Dendritic cell treated with granulocyte-macrophage colony-stimulating factor and Interleukin-4, amounts not matched to agents 40 ng/mL and 50 ng/mL, for 4 days (primary cell): Measurements from ENCODE around the gene SYCP2L.
"Not testable (repeated sequence)": the region's sequence is repeated elsewhere in the genome, so short reads cannot be mapped to it uniquely, and the experiment has no call there.

Experiments used
- H3K27ac Mint-ChIP-seq: one replicate; pipeline ENCODE4 v1.8.0; 2022; ENCODE audit warnings: mild to moderate bottlenecking, mixed read lengths
- H3K27me3 Mint-ChIP-seq: one replicate; pipeline ENCODE4 v1.8.0; 2022; ENCODE audit warnings: mild to moderate bottlenecking, mixed read lengths
- H3K36me3 Mint-ChIP-seq: one replicate; pipeline ENCODE4 v1.8.0; 2022; ENCODE audit warnings: low read depth, mixed read lengths
- H3K4me1 Mint-ChIP-seq: one replicate; pipeline ENCODE4 v1.8.0; 2022; ENCODE audit warnings: low read depth, mixed read lengths
- H3K4me3 Mint-ChIP-seq: one replicate; pipeline ENCODE4 v1.8.0; 2022; ENCODE audit warnings: mild to moderate bottlenecking, moderate library complexity, mixed read lengths
- H3K9me3 Mint-ChIP-seq: one replicate; pipeline ENCODE4 v1.8.0; 2022; ENCODE audit warnings: mixed read lengths
- intact Hi-C: fragments of 100-400 bp; cut with micrococcal nuclease; formaldehyde crosslinking; loops from one replicate; pipeline ENCODE4 v1.15.0; 2022

Gene SYCP2L

GRCh38 chr6:10979603-10980002 lies 92.8 kb downstream of the SYCP2L start:
- Mint-ChIP-seq H3K36me3 (no peaks in the 10 kb centered on the region), H3K4me1 (no peaks in the 10 kb centered on the region), H3K9me3 (no peaks in the 10 kb centered on the region), H3K27me3 (peaks cover 10% of the 10 kb centered on the region), H3K27ac (no peak overlapping the region), H3K4me3 (no peak overlapping the region)
- intact Hi-C loops = no loop called here

GRCh38 chr6:10981409-10981808 lies 94.6 kb downstream of the SYCP2L start:
- H3K4me3 Mint-ChIP-seq = no peak overlapping the region
- H3K27ac Mint-ChIP-seq = no peak overlapping the region
- H3K36me3 Mint-ChIP-seq = no peaks in the 10 kb centered on the region
- peaks cover 10% of the 10 kb centered on the region for H3K27me3 Mint-ChIP-seq
- intact Hi-C loops = no loop called here
- no peaks in the 10 kb centered on the region for H3K4me1 Mint-ChIP-seq
- H3K9me3 Mint-ChIP-seq = no peaks in the 10 kb centered on the region

DNA sequence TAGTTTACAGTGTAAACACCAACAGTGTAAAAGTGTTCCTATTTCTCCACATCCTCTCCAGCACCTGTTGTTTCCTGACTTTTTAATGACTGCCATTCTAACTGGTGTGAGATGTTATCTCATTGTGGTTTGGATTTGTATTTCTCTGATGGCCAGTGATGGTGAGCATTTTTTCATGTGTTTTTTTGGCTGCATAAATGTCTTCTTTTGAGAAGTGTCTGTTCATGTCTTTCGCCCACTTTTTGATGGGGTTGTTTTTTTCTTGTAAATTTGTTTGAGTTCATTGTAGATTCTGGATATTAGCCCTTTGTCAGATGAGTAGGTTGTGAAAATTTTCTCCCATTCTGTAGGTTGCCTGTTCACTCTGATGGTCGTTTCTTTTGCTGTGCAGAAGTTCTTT lies 98.1 kb downstream of the SYCP2L start:
- H3K4me3 Mint-ChIP-seq = not testable (repeated sequence)

DNA sequence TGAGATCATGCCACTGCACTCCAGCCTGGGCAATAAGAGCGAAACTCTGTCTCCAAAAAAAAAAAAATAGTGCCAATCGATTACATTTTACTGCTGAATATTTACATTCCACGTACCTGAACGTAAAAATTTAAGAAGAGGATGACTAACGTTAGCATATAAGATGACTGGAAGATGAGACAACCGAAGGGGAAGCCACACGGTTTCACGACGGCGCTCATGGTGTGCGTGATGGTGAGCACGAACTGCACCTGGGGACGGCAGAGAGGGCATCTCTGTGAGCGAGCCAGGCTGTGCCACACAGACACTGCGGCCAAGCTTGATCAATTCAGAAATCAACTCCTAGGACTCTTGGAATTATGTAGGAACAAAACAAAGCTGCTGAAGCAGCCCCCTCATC lies 102.7 kb downstream of the SYCP2L start:
- no peaks in the 10 kb centered on the region for H3K9me3 Mint-ChIP-seq
- no peaks in the 10 kb centered on the region for H3K36me3 Mint-ChIP-seq
- peaks cover 7% of the 10 kb centered on the region for H3K27me3 Mint-ChIP-seq
- intact Hi-C loops = no loop called here
- H3K4me1 Mint-ChIP-seq = no peaks in the 10 kb centered on the region
- H3K27ac Mint-ChIP-seq = no peak overlapping the region
- H3K4me3 Mint-ChIP-seq = no peak overlapping the region

More for the DNA sequence above, 98.1 kb downstream of the SYCP2L start:
- H3K4me1 Mint-ChIP-seq, intact Hi-C loops, H3K36me3 Mint-ChIP-seq, H3K27ac Mint-ChIP-seq, H3K9me3 Mint-ChIP-seq: not testable (repeated sequence)
- peaks cover 13% of the 10 kb centered on the region for H3K27me3 Mint-ChIP-seq

GRCh38 chr6:10991115-10991514 lies 104.3 kb downstream of the SYCP2L start:
- Mint-ChIP-seq H3K27ac (no peak overlapping the region), H3K4me3 (no peak overlapping the region), H3K4me1 (no peaks in the 10 kb centered on the region), H3K36me3 (no peaks in the 10 kb centered on the region), H3K9me3 (no peaks in the 10 kb centered on the region), H3K27me3 (peaks cover 7% of the 10 kb centered on the region)
- intact Hi-C loops = no loop called here

DNA sequence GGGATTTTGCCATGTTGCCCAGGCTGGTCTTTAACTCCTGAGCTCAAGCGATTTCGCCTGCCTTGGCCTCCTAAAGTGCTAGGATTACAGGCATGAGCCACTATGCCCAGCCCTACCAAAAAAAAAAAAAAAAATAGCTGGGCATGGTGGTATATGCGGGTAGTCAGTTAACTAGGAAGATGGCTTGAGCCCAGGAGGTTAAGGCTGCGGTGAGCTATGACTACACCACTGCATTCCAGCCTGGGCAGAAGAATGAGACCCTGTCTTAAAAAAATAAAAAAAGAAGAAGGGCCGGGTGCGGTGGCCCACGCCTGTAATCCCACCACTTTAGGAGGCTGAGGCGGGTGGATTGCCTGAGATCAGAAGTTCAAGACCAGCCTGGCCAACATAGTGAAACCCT lies 107.0 kb downstream of the SYCP2L start:
- intact Hi-C loops = no loop called here
- Mint-ChIP-seq H3K4me1 (no peaks in the 10 kb centered on the region), H3K4me3 (no peak overlapping the region), H3K27ac (no peak overlapping the region), H3K27me3 (peaks cover 2% of the 10 kb centered on the region), H3K36me3 (no peaks in the 10 kb centered on the region), H3K9me3 (no peaks in the 10 kb centered on the region)

- intact Hi-C loops = no loop called here
- H3K9me3 Mint-ChIP-seq = no peaks in the 10 kb centered on the region
- no peaks in the 10 kb centered on the region for H3K4me1 Mint-ChIP-seq
- H3K27ac Mint-ChIP-seq = no peak overlapping the region
- H3K4me3 Mint-ChIP-seq = no peak overlapping the region
- H3K27me3 Mint-ChIP-seq = peaks cover 9% of the 10 kb centered on the region
- H3K36me3 Mint-ChIP-seq = no peaks in the 10 kb centered on the region
These were observed 108.4 kb downstream of the SYCP2L start for GRCh38 chr6:10995114-10995707.

DNA sequence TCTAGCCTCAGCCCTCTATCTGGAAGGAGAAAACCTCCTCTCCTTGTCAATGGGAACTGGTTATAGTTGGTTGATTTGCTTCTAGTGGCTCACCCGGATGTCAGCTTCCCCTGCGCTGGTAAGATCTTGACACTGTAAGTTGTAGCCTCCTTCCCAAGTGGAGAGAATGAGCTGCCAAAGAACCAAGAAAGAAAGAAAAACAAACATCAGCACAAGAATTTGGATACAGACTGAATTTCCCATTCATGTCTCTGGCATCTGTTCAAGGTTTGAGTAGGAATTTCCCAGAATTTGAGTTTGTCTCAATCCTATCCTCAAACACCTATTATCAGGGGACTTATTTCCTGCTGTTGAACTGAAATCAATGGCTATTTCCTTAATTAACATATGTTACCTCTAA lies 113.1 kb downstream of the SYCP2L start:
- Mint-ChIP-seq H3K36me3 (no peaks in the 10 kb centered on the region), H3K27ac (no peak overlapping the region), H3K9me3 (no peaks in the 10 kb centered on the region), H3K4me1 (no peaks in the 10 kb centered on the region), H3K27me3 (peaks cover 19% of the 10 kb centered on the region), H3K4me3 (no peak overlapping the region)
- intact Hi-C loops = no loop called here

DNA sequence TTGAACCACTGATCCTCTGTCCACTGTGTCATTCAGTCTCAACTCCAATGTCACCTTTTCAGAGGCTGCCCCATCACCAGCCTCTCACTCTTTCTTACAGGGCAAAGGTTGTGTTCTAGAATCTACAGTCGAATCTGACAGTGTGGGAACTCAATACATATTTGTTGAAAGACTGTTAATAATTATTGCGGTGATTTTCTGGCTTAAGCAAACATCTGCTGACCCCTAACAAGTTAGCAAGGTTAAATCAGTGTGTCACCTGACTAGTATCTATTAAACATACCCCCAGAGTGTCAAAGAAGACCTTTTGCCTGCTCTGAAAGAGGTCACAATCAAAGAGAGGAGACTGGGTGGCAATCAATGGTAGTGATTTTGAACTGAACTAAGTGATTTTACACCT lies 115.3 kb downstream of the SYCP2L start:
- Mint-ChIP-seq H3K36me3 (no peaks in the 10 kb centered on the region), H3K9me3 (no peaks in the 10 kb centered on the region), H3K4me3 (no peak overlapping the region), H3K27ac (no peak overlapping the region), H3K27me3 (peaks cover 19% of the 10 kb centered on the region), H3K4me1 (no peaks in the 10 kb centered on the region)
- intact Hi-C loops = no loop called here

DNA sequence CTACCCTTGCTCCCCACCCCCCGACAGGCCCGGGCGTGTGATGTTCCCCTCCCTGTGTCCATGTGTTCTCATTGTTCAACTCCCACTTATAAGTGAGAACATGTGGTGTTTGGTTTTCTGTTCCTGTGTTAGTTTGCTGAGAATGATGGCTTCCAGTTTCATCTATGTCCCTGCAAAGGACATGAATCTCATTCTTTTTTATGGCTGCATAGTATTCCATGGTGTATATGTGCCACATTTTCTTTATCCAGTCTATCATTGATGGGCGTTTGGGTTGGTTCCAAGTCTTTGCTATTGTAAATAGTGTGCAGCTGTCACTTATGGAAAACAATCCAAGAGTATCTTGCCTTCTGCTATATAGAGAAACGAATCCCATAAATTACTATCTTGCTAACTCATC lies 116.4 kb downstream of the SYCP2L start:
- H3K27ac Mint-ChIP-seq, H3K36me3 Mint-ChIP-seq, intact Hi-C loops, H3K4me1 Mint-ChIP-seq, H3K4me3 Mint-ChIP-seq, H3K9me3 Mint-ChIP-seq: not testable (repeated sequence)
- peaks cover 19% of the 10 kb centered on the region for H3K27me3 Mint-ChIP-seq

- Mint-ChIP-seq H3K36me3 (no peaks in the 10 kb centered on the region), H3K4me1 (no peaks in the 10 kb centered on the region), H3K9me3 (no peaks in the 10 kb centered on the region), H3K4me3 (no peak overlapping the region), H3K27me3 (peaks cover 20% of the 10 kb centered on the region), H3K27ac (no peak overlapping the region)
- intact Hi-C loops = no loop called here
These were observed 119.2 kb downstream of the SYCP2L start for GRCh38 chr6:11006061-11006460.

GRCh38 chr6:11007715-11008608 lies 121.1 kb downstream of the SYCP2L start:
- intact Hi-C loops = no loop called here
- no peak overlapping the region for H3K4me3 Mint-ChIP-seq
- H3K9me3 Mint-ChIP-seq = no peaks in the 10 kb centered on the region

DNA sequence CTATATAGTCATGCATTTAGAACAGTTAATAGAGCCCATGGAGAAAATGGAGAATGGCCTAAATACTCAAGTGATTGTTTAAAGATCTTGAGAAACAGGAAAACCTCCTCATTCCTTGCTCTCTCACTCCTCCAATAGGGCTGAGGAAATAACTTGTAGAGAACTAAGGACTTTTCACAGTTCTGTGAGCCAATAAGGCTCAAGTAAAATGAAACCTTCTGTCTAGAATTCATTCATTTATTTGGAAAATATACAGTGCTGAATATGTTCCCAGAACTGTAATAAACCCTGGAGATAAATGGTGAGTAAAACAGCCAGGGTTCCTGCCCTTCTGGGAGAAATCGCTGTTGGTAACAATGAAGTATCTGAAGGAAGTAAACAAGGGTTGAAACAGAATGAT lies 122.0 kb downstream of the SYCP2L start:
- Mint-ChIP-seq H3K27me3 (peaks cover 15% of the 10 kb centered on the region), H3K9me3 (no peaks in the 10 kb centered on the region), H3K27ac (no peak overlapping the region), H3K4me1 (no peaks in the 10 kb centered on the region), H3K36me3 (no peaks in the 10 kb centered on the region), H3K4me3 (no peak overlapping the region)
- intact Hi-C loops = no loop called here

More at GRCh38 chr6:11007715-11008608, 121.1 kb downstream of the SYCP2L start:
- peaks cover 12% of the 10 kb centered on the region for H3K27me3 Mint-ChIP-seq
- no peak overlapping the region for H3K27ac Mint-ChIP-seq
- no peaks in the 10 kb centered on the region for H3K36me3 Mint-ChIP-seq
- no peaks in the 10 kb centered on the region for H3K4me1 Mint-ChIP-seq

DNA sequence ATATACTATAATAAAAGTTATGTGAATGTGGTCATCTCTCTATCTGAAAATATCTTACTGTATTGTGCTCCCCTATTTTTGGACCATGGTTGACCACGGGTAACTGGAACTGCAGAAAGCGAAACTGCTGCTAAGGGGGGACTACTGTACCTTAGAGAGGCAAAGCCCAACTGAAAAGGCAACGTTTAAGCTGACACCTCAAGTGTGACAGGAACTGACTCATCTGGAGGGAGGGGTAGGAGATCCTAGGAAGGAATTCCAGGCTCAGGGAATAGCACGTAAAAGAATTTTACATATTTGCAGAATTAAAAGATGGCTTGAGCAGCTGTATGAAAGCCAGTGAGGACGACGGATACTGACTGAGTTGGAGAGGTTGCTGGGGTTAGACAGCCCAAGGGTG lies 122.5 kb downstream of the SYCP2L start:
- Mint-ChIP-seq H3K27me3 (peaks cover 15% of the 10 kb centered on the region), H3K9me3 (no peaks in the 10 kb centered on the region), H3K27ac (no peak overlapping the region), H3K4me3 (no peak overlapping the region), H3K36me3 (no peaks in the 10 kb centered on the region), H3K4me1 (no peaks in the 10 kb centered on the region)
- intact Hi-C loops = no loop called here
